ENCODE results near the gene OPRL1.

DNA sequence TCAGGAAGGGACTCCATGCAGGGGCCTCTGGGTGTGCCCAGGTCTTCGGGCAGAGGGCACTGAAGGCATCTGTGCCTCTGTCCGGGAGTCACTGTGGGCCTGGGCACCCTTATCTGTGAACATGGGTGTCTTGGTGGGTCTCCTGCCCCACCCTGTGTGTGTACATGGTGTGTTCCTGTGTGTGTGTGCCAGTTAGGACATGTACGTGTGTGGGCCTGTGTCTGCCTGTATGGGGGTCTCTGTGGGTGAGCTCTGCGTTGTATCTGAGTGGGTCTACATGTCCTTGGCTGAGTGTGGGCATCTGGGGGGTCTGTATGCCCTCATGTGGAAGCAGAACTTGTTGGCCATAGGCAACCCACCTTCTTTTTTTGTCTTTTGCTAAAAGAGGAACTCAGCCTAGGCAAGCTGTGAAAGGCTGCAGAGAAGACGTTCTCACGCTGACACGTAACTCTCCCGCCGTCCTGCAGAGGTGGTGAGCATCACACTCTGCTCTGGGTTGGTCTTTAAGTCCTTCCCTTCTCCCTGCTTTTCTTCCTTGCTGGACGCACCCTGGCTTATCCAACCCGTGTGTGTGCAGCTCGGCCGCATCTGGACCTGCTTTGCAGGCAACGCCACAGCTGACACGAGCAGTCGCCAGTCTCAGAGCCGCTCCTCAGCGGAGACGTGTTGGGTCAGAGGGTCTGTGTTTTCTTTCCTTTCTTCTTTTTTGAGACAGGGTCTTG lies 28.0 kb downstream of the OPRL1 start:
- TF ChIP-seq POLR2AphosphoS5 (IDR thresholded peaks at IDR 0.05; ENCODE audit: low read depth, low read length) (no peak), TCF7L2 (IDR thresholded peaks at IDR 0.05; ENCODE audit: low read depth, low read length) (no peak)
- TF ChIP-seq, protein P1, sequence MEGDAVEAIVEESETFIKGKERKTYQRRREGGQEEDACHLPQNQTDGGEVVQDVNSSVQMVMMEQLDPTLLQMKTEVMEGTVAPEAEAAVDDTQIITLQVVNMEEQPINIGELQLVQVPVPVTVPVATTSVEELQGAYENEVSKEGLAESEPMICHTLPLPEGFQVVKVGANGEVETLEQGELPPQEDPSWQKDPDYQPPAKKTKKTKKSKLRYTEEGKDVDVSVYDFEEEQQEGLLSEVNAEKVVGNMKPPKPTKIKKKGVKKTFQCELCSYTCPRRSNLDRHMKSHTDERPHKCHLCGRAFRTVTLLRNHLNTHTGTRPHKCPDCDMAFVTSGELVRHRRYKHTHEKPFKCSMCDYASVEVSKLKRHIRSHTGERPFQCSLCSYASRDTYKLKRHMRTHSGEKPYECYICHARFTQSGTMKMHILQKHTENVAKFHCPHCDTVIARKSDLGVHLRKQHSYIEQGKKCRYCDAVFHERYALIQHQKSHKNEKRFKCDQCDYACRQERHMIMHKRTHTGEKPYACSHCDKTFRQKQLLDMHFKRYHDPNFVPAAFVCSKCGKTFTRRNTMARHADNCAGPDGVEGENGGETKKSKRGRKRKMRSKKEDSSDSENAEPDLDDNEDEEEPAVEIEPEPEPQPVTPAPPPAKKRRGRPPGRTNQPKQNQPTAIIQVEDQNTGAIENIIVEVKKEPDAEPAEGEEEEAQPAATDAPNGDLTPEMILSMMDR (IDR thresholded peaks at IDR 0.05) = no peak
- TF ChIP-seq, protein P2, sequence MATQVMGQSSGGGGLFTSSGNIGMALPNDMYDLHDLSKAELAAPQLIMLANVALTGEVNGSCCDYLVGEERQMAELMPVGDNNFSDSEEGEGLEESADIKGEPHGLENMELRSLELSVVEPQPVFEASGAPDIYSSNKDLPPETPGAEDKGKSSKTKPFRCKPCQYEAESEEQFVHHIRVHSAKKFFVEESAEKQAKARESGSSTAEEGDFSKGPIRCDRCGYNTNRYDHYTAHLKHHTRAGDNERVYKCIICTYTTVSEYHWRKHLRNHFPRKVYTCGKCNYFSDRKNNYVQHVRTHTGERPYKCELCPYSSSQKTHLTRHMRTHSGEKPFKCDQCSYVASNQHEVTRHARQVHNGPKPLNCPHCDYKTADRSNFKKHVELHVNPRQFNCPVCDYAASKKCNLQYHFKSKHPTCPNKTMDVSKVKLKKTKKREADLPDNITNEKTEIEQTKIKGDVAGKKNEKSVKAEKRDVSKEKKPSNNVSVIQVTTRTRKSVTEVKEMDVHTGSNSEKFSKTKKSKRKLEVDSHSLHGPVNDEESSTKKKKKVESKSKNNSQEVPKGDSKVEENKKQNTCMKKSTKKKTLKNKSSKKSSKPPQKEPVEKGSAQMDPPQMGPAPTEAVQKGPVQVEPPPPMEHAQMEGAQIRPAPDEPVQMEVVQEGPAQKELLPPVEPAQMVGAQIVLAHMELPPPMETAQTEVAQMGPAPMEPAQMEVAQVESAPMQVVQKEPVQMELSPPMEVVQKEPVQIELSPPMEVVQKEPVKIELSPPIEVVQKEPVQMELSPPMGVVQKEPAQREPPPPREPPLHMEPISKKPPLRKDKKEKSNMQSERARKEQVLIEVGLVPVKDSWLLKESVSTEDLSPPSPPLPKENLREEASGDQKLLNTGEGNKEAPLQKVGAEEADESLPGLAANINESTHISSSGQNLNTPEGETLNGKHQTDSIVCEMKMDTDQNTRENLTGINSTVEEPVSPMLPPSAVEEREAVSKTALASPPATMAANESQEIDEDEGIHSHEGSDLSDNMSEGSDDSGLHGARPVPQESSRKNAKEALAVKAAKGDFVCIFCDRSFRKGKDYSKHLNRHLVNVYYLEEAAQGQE (IDR thresholded peaks at IDR 0.05; ENCODE audit: insufficient read depth in 1 of 2, low read depth in 2 of 2, low read length in 1 of 2) = no peak

Data from Panc1 (cell line).